Upper lobe of left lung (tissue), 4 donors: ENCODE measurements around the gene CHIC2.

Experiments
- CTCF ChIP-seq, 6 experiments: fragments of 450-650 bp in 4 of 6; fragments of 200-600 bp in 2 of 6; sonication (generic) in 2 of 6; IDR thresholded peaks; one replicate each; pipeline ENCODE4 v1.5.1; 2016 to 2019; ENCODE audit warnings: antibody characterized with exemption in 6 of 6
- POLR2A ChIP-seq, 4 donors: fragments of 450-650 bp; IDR thresholded peaks; one replicate each; pipeline ENCODE4 v1.5.1; 2016 to 2017; ENCODE audit warnings: antibody characterized with exemption in 4 of 4, mild to moderate bottlenecking in 2 of 4
- POLR2AphosphoS5 ChIP-seq, 2 donors: sonication (generic); formaldehyde crosslinking; IDR thresholded peaks; one replicate each; pipeline ENCODE4 v1.5.1; 2017; ENCODE audit warnings: antibody characterized with exemption in 2 of 2

- no peak for TF ChIP-seq CTCF (IDR thresholded peaks at IDR 0.05)
- TF ChIP-seq POLR2AphosphoS5 (IDR thresholded peaks at IDR 0.05), result no peak
- no peak for TF ChIP-seq POLR2A (IDR thresholded peaks at IDR 0.05)
These were observed 45.0 kb upstream of the CHIC2 start for GRCh38 chr4:54109241-54110018.
